Activated CD4-positive, alpha-beta memory T cell treated with anti-CD3 and anti-CD28 coated beads, Interleukin-2, amount 10 ng/mL, durations not matched to agents 7 days and 5 days (primary cell): ENCODE results near the gene TOR3A. TPM values are rescaled to one million over a fixed set of nuclear protein-coding genes. Genes with fewer than 3 reads are reported as not detected.

Source experiments
- CTCF ChIA-PET: fragments of 350-600 bp; sonication (Branson Sonifier 250); formaldehyde crosslinking; loops from one replicate; lab custom pipeline; 2021; ENCODE audit warnings: antibody characterized with exemption, inconsistent platforms; lab: Charles Lee
- POLR2A ChIA-PET: fragments of 350-600 bp; sonication (Branson Sonifier 250); formaldehyde crosslinking; loops from one replicate; lab custom pipeline; 2021; ENCODE audit warnings: antibody characterized with exemption; lab: Charles Lee
- DNase-seq: peaks from one replicate; pipeline ENCODE4 v3.0.0-alpha.2; 2020
- H3K27ac Mint-ChIP-seq: one replicate; pipeline ENCODE4 v1.8.0; 2021; ENCODE audit warnings: mild to moderate bottlenecking, mixed read lengths
- H3K27me3 Mint-ChIP-seq: one replicate; pipeline ENCODE4 v1.8.0; 2021; ENCODE audit warnings: mixed read lengths
- H3K36me3 Mint-ChIP-seq: one replicate; pipeline ENCODE4 v1.8.0; 2021; ENCODE audit warnings: low read depth, mixed read lengths
- H3K4me1 Mint-ChIP-seq: one replicate; pipeline ENCODE4 v1.8.0; 2021; ENCODE audit warnings: mixed read lengths
- H3K4me3 Mint-ChIP-seq: one replicate; pipeline ENCODE4 v1.8.0; 2021; ENCODE audit warnings: mild to moderate bottlenecking, mixed read lengths
- H3K9me3 Mint-ChIP-seq: one replicate; pipeline ENCODE4 v1.8.0; 2021; ENCODE audit warnings: mixed read lengths
- total RNA-seq, 2 experiments: library from RNA; stranded (reverse); gene quantifications; one replicate each; pipeline ENCODE4 v1.2.3, GENCODE V29; 2021

Gene TOR3A
- total RNA-seq, 2 experiments from 2014 or later = 47.1 to 51.5 TPM

DNA sequence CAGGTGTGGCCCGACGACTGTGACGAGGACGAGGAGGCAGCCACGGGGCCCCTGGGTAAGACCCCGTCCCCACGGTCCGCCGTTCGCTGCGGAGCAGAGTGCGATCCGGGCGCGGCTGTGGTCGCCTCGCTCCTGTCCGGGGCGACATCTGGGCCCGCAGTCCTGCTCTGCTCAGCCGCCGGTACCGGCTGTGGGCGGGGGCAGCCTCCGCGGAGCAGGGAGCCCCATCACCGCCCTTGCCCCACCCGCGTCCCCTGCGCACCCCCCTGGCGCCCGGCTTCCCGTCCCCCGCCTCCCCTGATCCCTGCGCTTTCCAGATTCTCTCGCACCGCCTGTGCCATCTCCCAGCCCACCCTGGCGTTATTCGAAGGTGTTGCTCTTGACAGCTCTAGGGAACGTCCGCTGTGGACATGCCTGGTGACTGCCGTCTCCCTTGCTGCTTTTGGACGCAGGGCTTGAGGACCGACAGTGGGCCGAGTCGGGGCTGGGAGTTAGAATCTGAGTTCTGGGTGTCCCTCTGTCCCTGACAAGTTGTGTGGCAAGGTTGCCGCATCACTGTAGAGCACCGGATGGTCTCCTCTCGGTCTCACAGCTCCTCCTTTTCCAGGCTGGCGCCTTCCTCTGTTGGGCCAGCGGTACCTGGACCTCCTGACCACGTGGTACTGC lies 596 bp downstream of the TOR3A start:
- H3K27ac Mint-ChIP-seq = peak overlapping the region; percentile 94
- POLR2A ChIA-PET = interaction anchor here (0.8 to 4.6 kb wide), 13 partner anchors 9 to 286 kb away, joined by 3 to 25 read pairs (median 4); partner anchors contain the start of genes AXDND1 and SOAT1
- peak overlapping the region; percentile 98 for H3K4me3 Mint-ChIP-seq
- H3K36me3 Mint-ChIP-seq = peaks cover 22% of the 10 kb centered on the region
- peaks cover 35% of the 10 kb centered on the region for H3K4me1 Mint-ChIP-seq
- DNase-seq = peak; percentile 38
- CTCF ChIA-PET = interaction anchor here (0.6 to 1.9 kb wide), 6 partner anchors 39 to 733 kb away, joined by 3 to 6 read pairs (median 4); no protein-coding TSS in a partner anchor
- no peaks in the 10 kb centered on the region for H3K9me3 Mint-ChIP-seq
- no peaks in the 10 kb centered on the region for H3K27me3 Mint-ChIP-seq

GRCh38 chr1:179082999-179083335 lies 1.1 kb downstream of the TOR3A start:
- DNase-seq = peak; percentile 40
- Mint-ChIP-seq H3K36me3 (peaks cover 22% of the 10 kb centered on the region), H3K9me3 (no peaks in the 10 kb centered on the region), H3K4me3 (peak overlapping the region; percentile 98), H3K27ac (peak overlapping the region; percentile 94), H3K27me3 (no peaks in the 10 kb centered on the region), H3K4me1 (peaks cover 35% of the 10 kb centered on the region)
- CTCF ChIA-PET = interaction anchor here (0.9 to 1.9 kb wide), 5 partner anchors 38 to 732 kb away, joined by 3 to 6 read pairs (median 5); no protein-coding TSS in a partner anchor
- POLR2A ChIA-PET = interaction anchor here (0.8 to 4.6 kb wide), 9 partner anchors 9 to 285 kb away, joined by 3 to 25 read pairs (median 4); partner anchors contain the start of gene SOAT1

DNA sequence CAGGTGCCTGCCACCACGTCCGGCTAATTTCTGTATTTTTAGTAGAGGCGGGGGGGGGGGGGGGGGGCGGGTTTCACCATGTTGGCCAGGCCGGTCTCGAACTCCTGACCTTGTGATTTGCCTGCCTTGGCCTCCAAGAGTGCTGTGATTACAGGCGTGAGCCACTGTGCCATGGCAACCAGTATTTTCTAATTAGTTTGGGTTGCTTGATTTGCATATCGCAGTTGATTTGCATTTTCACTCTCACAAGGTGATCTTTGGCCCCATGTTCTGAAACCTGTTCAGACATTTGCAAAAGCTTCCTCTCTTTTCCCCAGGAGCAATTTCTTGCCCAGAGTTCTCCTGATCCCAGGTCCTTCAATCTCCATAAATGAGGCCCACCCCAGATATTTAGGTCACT lies 1.7 kb downstream of the TOR3A start:
- Mint-ChIP-seq H3K27ac (peak overlapping the region; percentile 94), H3K4me1 (peaks cover 35% of the 10 kb centered on the region), H3K4me3 (peak overlapping the region; percentile 98), H3K9me3 (no peaks in the 10 kb centered on the region), H3K36me3 (peaks cover 24% of the 10 kb centered on the region), H3K27me3 (no peaks in the 10 kb centered on the region)
- POLR2A ChIA-PET = interaction anchor here (0.8 to 4.6 kb wide), 7 partner anchors 10 to 210 kb away, joined by 3 to 25 read pairs (median 4); partner anchors contain the start of gene SOAT1
- DNase-seq = no peak
- CTCF ChIA-PET = interaction anchor here (0.9 to 1.3 kb wide), 2 partner anchors 38 to 43 kb away, joined by 3 to 5 read pairs; no protein-coding TSS in a partner anchor

DNA sequence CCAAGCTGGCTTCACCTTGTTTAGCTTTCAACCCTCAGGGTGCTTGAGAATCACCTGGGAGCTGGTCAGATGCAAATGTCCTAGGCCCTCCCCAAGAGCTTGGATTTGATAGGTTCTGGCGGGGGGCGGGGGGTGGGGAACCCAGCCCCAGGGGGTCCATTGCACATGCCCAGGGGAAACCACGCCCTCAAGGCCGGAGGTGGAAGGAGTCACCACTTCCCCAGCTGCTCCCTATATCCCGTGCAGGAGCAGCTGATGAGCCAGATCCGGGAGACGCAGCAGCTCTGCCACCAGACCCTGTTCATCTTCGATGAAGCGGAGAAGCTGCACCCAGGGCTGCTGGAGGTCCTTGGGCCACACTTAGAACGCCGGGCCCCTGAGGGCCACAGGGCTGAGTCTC lies 5.8 kb downstream of the TOR3A start:
- H3K27ac Mint-ChIP-seq = no peak overlapping the region
- DNase-seq = no peak
- H3K4me1 Mint-ChIP-seq = peaks cover 20% of the 10 kb centered on the region
- H3K9me3 Mint-ChIP-seq = no peaks in the 10 kb centered on the region
- H3K4me3 Mint-ChIP-seq = no peak overlapping the region
- no peaks in the 10 kb centered on the region for H3K27me3 Mint-ChIP-seq
- ChIA-PET CTCF (interaction anchor here (1.5 kb wide), 1 partner anchor 12 kb away, joined by 3 read pairs; no protein-coding TSS in a partner anchor), POLR2A (interaction anchor here (1.1 kb wide), 1 partner anchor 277 kb away, joined by 3 read pairs; no protein-coding TSS in a partner anchor)
- H3K36me3 Mint-ChIP-seq = peaks cover 41% of the 10 kb centered on the region

- peaks cover 51% of the 10 kb centered on the region for H3K36me3 Mint-ChIP-seq
Measured at GRCh38 chr1:179089827-179090482, 8.1 kb downstream of the TOR3A start.

DNA sequence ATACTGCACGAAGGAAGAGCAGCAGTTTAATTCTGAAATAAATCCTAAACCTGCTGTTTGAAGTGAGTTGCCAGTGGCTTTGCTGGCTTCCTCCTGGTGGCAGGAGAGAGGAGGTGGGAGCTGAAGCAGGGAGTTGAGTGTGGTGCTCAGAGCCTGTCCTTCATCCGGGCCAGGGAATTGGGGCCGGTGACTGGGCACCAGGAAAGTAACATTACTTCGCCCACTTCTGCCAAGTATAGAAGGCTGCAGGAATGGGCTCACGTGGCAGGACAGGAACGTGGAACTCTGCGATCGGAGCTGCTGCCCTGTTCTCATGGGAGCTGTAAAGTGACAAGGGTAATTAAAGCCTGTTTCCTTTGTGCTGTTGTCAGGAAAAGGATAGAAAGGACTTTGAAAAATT lies 8.7 kb downstream of the TOR3A start:
- Mint-ChIP-seq H3K27ac (no peak overlapping the region), H3K27me3 (no peaks in the 10 kb centered on the region), H3K4me3 (no peak overlapping the region), H3K4me1 (peaks cover 4% of the 10 kb centered on the region), H3K9me3 (no peaks in the 10 kb centered on the region), H3K36me3 (peaks cover 54% of the 10 kb centered on the region)
- ChIA-PET POLR2A (interaction anchor here (0.7 kb wide), 1 partner anchor 275 kb away, joined by 3 read pairs; the partner anchor contains the start of gene AXDND1), CTCF (interaction anchor here (0.7 kb wide), 1 partner anchor 15 kb away, joined by 3 read pairs; no protein-coding TSS in a partner anchor)
- no peak for DNase-seq

More at GRCh38 chr1:179089827-179090482, 8.1 kb downstream of the TOR3A start:
- no peak for DNase-seq
- Mint-ChIP-seq H3K27me3 (no peaks in the 10 kb centered on the region), H3K9me3 (no peaks in the 10 kb centered on the region), H3K4me1 (peaks cover 5% of the 10 kb centered on the region), H3K27ac (no peak overlapping the region), H3K4me3 (no peak overlapping the region)
- CTCF ChIA-PET = interaction anchor here (0.7 kb wide), 1 partner anchor 16 kb away, joined by 3 read pairs; no protein-coding TSS in a partner anchor
- POLR2A ChIA-PET = interaction anchor here (0.7 kb wide), 1 partner anchor 276 kb away, joined by 3 read pairs; the partner anchor contains the start of gene AXDND1

- no peak for DNase-seq
- Mint-ChIP-seq H3K27me3 (no peaks in the 10 kb centered on the region), H3K27ac (peak overlapping the region; percentile 47), H3K9me3 (no peaks in the 10 kb centered on the region), H3K36me3 (peaks cover 56% of the 10 kb centered on the region), H3K4me1 (peaks cover 4% of the 10 kb centered on the region), H3K4me3 (no peak overlapping the region)
- ChIA-PET POLR2A (interaction anchor here (0.7 to 4.3 kb wide), 2 partner anchors 9 to 275 kb away, joined by 3 to 25 read pairs; partner anchors contain the start of genes AXDND1 and TOR3A), CTCF (interaction anchor here (0.7 kb wide), 1 partner anchor 15 kb away, joined by 3 read pairs; no protein-coding TSS in a partner anchor)
Measured at GRCh38 chr1:179090923-179091322, 9.1 kb downstream of the TOR3A start.

GRCh38 chr1:179091691-179092165 lies 9.9 kb downstream of the TOR3A start:
- H3K27ac Mint-ChIP-seq = peak overlapping the region; percentile 31
- H3K9me3 Mint-ChIP-seq = no peaks in the 10 kb centered on the region
- H3K36me3 Mint-ChIP-seq = peaks cover 59% of the 10 kb centered on the region
- H3K27me3 Mint-ChIP-seq = no peaks in the 10 kb centered on the region
- DNase-seq = peak; percentile 7
- ChIA-PET CTCF (interaction anchor here (1.1 kb wide), 1 partner anchor 201 kb away, joined by 3 read pairs; no protein-coding TSS in a partner anchor), POLR2A (interaction anchor here (4.3 kb wide), 1 partner anchor 10 kb away, joined by 25 read pairs; the partner anchor contains the start of gene TOR3A)
- no peak overlapping the region for H3K4me3 Mint-ChIP-seq
- H3K4me1 Mint-ChIP-seq = peaks cover 2% of the 10 kb centered on the region

- Mint-ChIP-seq H3K36me3 (peaks cover 64% of the 10 kb centered on the region), H3K27me3 (no peaks in the 10 kb centered on the region), H3K4me3 (no peak overlapping the region), H3K9me3 (no peaks in the 10 kb centered on the region), H3K4me1 (peaks cover 2% of the 10 kb centered on the region), H3K27ac (no peak overlapping the region)
- ChIA-PET POLR2A (interaction anchor here (4.3 kb wide), 1 partner anchor 11 kb away, joined by 25 read pairs; the partner anchor contains the start of gene TOR3A), CTCF (no interaction called here)
- no peak for DNase-seq
Measured at GRCh38 chr1:179092896-179093461, 11.1 kb downstream of the TOR3A start.

DNA sequence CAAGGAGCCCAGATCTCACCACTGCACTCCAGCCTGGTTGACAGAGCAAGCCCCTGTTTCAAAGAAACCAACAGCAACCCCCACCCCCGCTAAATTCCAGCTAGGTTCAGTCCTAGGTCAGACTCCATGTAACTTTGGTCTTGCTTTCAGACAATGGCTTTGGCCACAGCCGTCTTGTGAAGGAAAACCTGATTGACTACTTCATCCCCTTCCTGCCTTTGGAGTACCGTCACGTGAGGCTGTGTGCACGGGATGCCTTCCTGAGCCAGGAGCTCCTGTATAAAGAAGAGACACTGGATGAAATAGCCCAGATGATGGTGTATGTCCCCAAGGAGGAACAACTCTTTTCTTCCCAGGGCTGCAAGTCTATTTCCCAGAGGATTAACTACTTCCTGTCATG lies 12.9 kb downstream of the TOR3A start:
- no peak overlapping the region for H3K27ac Mint-ChIP-seq
- peaks cover 55% of the 10 kb centered on the region for H3K36me3 Mint-ChIP-seq
- H3K27me3 Mint-ChIP-seq = no peaks in the 10 kb centered on the region
- ChIA-PET CTCF (interaction anchor here (1.0 to 1.3 kb wide), 2 partner anchors 16 to 26 kb away, joined by 3 read pairs; no protein-coding TSS in a partner anchor), POLR2A (interaction anchor here (4.3 kb wide), 1 partner anchor 13 kb away, joined by 25 read pairs; the partner anchor contains the start of gene TOR3A)
- peaks cover 2% of the 10 kb centered on the region for H3K4me1 Mint-ChIP-seq
- DNase-seq = no peak
- no peak overlapping the region for H3K4me3 Mint-ChIP-seq
- H3K9me3 Mint-ChIP-seq = no peaks in the 10 kb centered on the region

- Mint-ChIP-seq H3K9me3 (no peaks in the 10 kb centered on the region), H3K36me3 (peaks cover 52% of the 10 kb centered on the region), H3K4me3 (no peak overlapping the region), H3K4me1 (peaks cover 2% of the 10 kb centered on the region), H3K27me3 (no peaks in the 10 kb centered on the region), H3K27ac (peak overlapping the region; percentile 17)
- ChIA-PET POLR2A (interaction anchor here (4.3 kb wide), 1 partner anchor 14 kb away, joined by 25 read pairs; the partner anchor contains the start of gene TOR3A), CTCF (no interaction called here)
- no peak for DNase-seq
Measured at GRCh38 chr1:179095377-179095776, 13.5 kb downstream of the TOR3A start.

DNA sequence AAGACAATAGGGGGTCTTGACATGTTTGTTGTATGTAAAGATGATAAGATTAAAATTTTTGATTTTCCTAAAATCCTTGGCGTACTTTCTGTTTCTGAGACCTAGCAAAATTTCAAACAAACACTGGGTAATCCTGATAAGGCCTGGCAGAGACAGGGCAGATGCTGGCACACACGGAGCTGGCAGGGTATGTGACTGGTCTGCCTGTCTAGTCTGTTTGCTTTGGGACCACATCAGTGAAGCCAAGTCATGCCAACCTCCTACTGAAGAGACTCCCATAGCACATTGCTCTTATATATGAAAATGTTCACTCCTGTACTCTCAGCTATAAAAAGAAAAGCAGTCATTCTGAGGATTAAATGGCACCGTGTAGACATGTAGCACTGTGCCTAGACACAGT lies 14.1 kb downstream of the TOR3A start:
- POLR2A ChIA-PET = no interaction called here
- peaks cover 49% of the 10 kb centered on the region for H3K36me3 Mint-ChIP-seq
- no peak for DNase-seq
- H3K9me3 Mint-ChIP-seq = no peaks in the 10 kb centered on the region
- no peaks in the 10 kb centered on the region for H3K27me3 Mint-ChIP-seq
- CTCF ChIA-PET = no interaction called here
- peaks cover 2% of the 10 kb centered on the region for H3K4me1 Mint-ChIP-seq
- H3K4me3 Mint-ChIP-seq = no peak overlapping the region
- H3K27ac Mint-ChIP-seq = peak overlapping the region; percentile 17
